ENCODE data around the gene ATXN7. TPM values are rescaled to one million over a fixed set of nuclear protein-coding genes. Genes with fewer than 3 reads are reported as not detected.

The ATXN7 gene
- total and polyA plus RNA-seq, 2 of the 13 experiments (the other 11 are each of a cell fraction or from before 2014, with no cell fraction given), result 13.8 to 20.0 TPM

DNA sequence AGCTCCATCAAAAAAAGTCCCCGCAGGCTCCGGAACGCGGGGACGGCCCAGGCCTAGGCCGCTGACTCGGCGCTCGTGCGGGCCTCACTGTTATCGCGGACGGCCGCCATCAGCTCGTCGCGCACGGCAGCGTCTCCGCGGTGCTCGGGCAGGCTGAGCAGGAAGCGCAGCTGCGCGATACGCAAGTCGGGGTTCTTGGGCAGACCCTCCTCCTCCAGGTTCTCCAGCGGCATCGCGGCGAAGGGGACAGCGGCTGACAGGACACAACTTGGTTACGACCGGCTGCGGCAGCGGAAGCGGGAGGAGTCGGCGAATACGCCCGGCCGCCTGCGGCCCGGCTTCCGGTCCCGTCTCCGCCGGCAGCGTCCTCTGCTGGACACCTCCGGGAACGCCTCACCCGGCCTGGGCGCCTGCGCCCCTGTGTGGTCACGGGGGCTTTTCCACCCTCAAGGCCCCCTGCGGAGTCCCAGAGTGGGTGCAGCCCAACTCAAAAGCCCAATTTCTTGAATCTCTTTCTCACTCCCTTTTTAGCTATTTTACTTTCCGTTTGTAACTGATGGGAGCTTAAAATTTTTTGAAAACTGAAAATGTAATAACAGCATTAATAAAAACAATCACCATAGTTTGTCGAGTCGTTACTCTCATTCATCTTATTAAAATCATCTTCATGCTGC is 159.7 kb downstream of the ATXN7 start, which contains the start of gene PSMD6 (continued):
- TF ChIP-seq MEIS2 (CRISPR knock-in tag; IDR thresholded peaks at IDR 0.05) (peak; percentile 82; the same call in 1 of the 2 replicates), ZNF660 (CRISPR knock-in tag; IDR thresholded peaks at IDR 0.05; ENCODE audit: borderline replicate concordance, low read depth) (no peak), U2AF2 (IDR thresholded peaks at IDR 0.05; ENCODE audit: low read depth, low read length) (no peak), MTA3 (CRISPR knock-in tag; IDR thresholded peaks at IDR 0.05) (no peak), CBFB (CRISPR knock-in tag; IDR thresholded peaks at IDR 0.05) (peak; percentile 79), NAIF1 (CRISPR knock-in tag; IDR thresholded peaks at IDR 0.05; ENCODE audit: borderline replicate concordance) (peak; percentile 65; the same call in 1 of the 2 replicates), ZNF121 (CRISPR knock-in tag; IDR thresholded peaks at IDR 0.05) (no peak; the same call in 1 of the 2 replicates), PPARG (CRISPR knock-in tag; conservative IDR thresholded peaks at IDR 0.05) (no peak), ZNF670 (CRISPR knock-in tag; IDR thresholded peaks at IDR 0.05; ENCODE audit: borderline replicate concordance) (peak; percentile 94), JUNB (CRISPR knock-in tag; IDR thresholded peaks at IDR 0.05; ENCODE audit: borderline replicate concordance) (no peak), ZNF333 (CRISPR knock-in tag; IDR thresholded peaks at IDR 0.05; ENCODE audit: borderline replicate concordance) (peak; percentile 86; the same call in 1 of the 2 replicates), MTF2 (CRISPR knock-in tag; IDR thresholded peaks at IDR 0.05; ENCODE audit: borderline replicate concordance) (no peak), XRCC5 (optimal IDR thresholded peaks at IDR 0.05; ENCODE audit: low read length) (peak; percentile 97), GZF1 (CRISPR knock-in tag; IDR thresholded peaks at IDR 0.05) (no peak), ATF7 (IDR thresholded peaks at IDR 0.05) (no peak), ATF7 (CRISPR knock-in tag; IDR thresholded peaks at IDR 0.05) (no peak)
- TF ChIP-seq, protein P1, sequence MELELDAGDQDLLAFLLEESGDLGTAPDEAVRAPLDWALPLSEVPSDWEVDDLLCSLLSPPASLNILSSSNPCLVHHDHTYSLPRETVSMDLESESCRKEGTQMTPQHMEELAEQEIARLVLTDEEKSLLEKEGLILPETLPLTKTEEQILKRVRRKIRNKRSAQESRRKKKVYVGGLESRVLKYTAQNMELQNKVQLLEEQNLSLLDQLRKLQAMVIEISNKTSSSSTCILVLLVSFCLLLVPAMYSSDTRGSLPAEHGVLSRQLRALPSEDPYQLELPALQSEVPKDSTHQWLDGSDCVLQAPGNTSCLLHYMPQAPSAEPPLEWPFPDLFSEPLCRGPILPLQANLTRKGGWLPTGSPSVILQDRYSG (CRISPR knock-in tag; IDR thresholded peaks at IDR 0.05), result peak; percentile 79
- TF ChIP-seq, protein P2, sequence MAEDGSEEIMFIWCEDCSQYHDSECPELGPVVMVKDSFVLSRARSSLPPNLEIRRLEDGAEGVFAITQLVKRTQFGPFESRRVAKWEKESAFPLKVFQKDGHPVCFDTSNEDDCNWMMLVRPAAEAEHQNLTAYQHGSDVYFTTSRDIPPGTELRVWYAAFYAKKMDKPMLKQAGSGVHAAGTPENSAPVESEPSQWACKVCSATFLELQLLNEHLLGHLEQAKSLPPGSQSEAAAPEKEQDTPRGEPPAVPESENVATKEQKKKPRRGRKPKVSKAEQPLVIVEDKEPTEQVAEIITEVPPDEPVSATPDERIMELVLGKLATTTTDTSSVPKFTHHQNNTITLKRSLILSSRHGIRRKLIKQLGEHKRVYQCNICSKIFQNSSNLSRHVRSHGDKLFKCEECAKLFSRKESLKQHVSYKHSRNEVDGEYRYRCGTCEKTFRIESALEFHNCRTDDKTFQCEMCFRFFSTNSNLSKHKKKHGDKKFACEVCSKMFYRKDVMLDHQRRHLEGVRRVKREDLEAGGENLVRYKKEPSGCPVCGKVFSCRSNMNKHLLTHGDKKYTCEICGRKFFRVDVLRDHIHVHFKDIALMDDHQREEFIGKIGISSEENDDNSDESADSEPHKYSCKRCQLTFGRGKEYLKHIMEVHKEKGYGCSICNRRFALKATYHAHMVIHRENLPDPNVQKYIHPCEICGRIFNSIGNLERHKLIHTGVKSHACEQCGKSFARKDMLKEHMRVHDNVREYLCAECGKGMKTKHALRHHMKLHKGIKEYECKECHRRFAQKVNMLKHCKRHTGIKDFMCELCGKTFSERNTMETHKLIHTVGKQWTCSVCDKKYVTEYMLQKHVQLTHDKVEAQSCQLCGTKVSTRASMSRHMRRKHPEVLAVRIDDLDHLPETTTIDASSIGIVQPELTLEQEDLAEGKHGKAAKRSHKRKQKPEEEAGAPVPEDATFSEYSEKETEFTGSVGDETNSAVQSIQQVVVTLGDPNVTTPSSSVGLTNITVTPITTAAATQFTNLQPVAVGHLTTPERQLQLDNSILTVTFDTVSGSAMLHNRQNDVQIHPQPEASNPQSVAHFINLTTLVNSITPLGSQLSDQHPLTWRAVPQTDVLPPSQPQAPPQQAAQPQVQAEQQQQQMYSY (CRISPR knock-in tag; IDR thresholded peaks at IDR 0.05), result 0 out of 2 replicates have a peak, but pooled peaks have one; percentile 54
- TF ChIP-seq, protein P3, sequence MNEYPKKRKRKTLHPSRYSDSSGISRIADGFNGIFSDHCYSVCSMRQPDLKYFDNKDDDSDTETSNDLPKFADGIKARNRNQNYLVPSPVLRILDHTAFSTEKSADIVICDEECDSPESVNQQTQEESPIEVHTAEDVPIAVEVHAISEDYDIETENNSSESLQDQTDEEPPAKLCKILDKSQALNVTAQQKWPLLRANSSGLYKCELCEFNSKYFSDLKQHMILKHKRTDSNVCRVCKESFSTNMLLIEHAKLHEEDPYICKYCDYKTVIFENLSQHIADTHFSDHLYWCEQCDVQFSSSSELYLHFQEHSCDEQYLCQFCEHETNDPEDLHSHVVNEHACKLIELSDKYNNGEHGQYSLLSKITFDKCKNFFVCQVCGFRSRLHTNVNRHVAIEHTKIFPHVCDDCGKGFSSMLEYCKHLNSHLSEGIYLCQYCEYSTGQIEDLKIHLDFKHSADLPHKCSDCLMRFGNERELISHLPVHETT (CRISPR knock-in tag; conservative IDR thresholded peaks at IDR 0.05), result 0 out of 2 replicates have a peak, but pooled peaks have one; percentile 26
- TF ChIP-seq, protein P4, sequence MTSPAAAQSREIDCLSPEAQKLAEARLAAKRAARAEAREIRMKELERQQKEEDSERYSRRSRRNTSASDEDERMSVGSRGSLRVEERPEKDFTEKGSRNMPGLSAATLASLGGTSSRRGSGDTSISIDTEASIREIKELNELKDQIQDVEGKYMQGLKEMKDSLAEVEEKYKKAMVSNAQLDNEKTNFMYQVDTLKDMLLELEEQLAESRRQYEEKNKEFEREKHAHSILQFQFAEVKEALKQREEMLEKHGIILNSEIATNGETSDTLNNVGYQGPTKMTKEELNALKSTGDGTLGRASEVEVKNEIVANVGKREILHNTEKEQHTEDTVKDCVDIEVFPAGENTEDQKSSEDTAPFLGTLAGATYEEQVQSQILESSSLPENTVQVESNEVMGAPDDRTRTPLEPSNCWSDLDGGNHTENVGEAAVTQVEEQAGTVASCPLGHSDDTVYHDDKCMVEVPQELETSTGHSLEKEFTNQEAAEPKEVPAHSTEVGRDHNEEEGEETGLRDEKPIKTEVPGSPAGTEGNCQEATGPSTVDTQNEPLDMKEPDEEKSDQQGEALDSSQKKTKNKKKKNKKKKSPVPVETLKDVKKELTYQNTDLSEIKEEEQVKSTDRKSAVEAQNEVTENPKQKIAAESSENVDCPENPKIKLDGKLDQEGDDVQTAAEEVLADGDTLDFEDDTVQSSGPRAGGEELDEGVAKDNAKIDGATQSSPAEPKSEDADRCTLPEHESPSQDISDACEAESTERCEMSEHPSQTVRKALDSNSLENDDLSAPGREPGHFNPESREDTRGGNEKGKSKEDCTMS (CRISPR knock-in tag; conservative IDR thresholded peaks at IDR 0.05), result no peak
- TF ChIP-seq, protein P5, sequence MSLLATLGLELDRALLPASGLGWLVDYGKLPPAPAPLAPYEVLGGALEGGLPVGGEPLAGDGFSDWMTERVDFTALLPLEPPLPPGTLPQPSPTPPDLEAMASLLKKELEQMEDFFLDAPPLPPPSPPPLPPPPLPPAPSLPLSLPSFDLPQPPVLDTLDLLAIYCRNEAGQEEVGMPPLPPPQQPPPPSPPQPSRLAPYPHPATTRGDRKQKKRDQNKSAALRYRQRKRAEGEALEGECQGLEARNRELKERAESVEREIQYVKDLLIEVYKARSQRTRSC (CRISPR knock-in tag; IDR thresholded peaks at IDR 0.05; ENCODE audit: low read depth), result no peak

All from HepG2 (cell line).